Ovary (tissue), 9 donors: ENCODE data around the gene ARHGEF19. TPM values are rescaled to one million over a fixed set of nuclear protein-coding genes. Genes with fewer than 3 reads are reported as not detected.
A peak's percentile ranks its signal among the peaks of the same experiment; 100 is the strongest.

ENCODE experiments used
- DNase-seq, 5 donors: peaks; one replicate each; pipeline ENCODE4 v3.0.0-alpha.2; 2019 to 2020
- H3K27ac ChIP-seq, 2 donors: fragments of 200-600 bp; one replicate each; pipeline versions ENCODE4 v1.5.1 to v1.8.0; 2019 to 2022
- H3K27me3 ChIP-seq: fragments of 200-600 bp; one replicate; pipeline ENCODE4 v1.8.0; 2022
- H3K36me3 ChIP-seq: fragments of 200-600 bp; sonication (generic); one replicate; pipeline ENCODE4 v1.5.1; 2019
- H3K4me1 ChIP-seq: one replicate; pipeline ENCODE4 v1.8.1; 2013; ENCODE audit warnings: mild to moderate bottlenecking, moderate library complexity; ENCODE audit not compliant: insufficient read depth
- H3K4me3 ChIP-seq: fragments of 200-600 bp; sonication (generic); one replicate; pipeline ENCODE4 v1.5.1; 2017
- H3K9me3 ChIP-seq, 2 donors: fragments of 200-600 bp in 1 of 2; sonication (generic) in 1 of 2; one replicate each; pipeline versions ENCODE4 v1.5.1 to v1.8.1; 2013 to 2019; ENCODE audit warnings: mild to moderate bottlenecking in 1 of 2, moderate library complexity in 1 of 2
- EP300 ChIP-seq: sonication (generic); formaldehyde crosslinking; IDR thresholded peaks from one replicate; pipeline ENCODE4 v1.6.1; 2017; ENCODE audit warnings: antibody characterized with exemption
- POLR2A ChIP-seq: fragments of 450-650 bp; IDR thresholded peaks from one replicate; pipeline ENCODE4 v1.6.1; 2017; ENCODE audit warnings: antibody characterized with exemption, mild to moderate bottlenecking, moderate library complexity
- WGBS, 3 donors: extraction: QIAGEN DNeasy Blood & Tissue Kit in 1 of 3; methylation state at CpG; one replicate each; pipeline versions ENCODE4 v1.1.5 to v1.1.7; 2013 to 2017; 5-methylcytosine and 5-hydroxymethylcytosine counted together
- intact Hi-C, 4 donors: fragments of 100-400 bp; cut with DNase I; formaldehyde crosslinking; loops; one replicate each; pipeline versions ENCODE4 v1.11.0 to v1.15.1; 2022 to 2023
- polyA plus RNA-seq, 2 donors: library from polyadenylated mRNA; stranded (reverse); fragments of 200-250 nt in 1 of 2; fragments of 350-450 nt in 1 of 2; fragmentation: Illumina TruSeq in 1 of 2; extraction: RNeasy Lipid Tissue Mini Kit (QIAGEN cat#74804) in 1 of 2; gene quantifications; one replicate each; pipeline ENCODE4 v1.2.3, GENCODE V29; 2013 to 2014
- total RNA-seq, 7 donors: library from RNA; depleted of rRNA in 2 of 7; stranded (reverse); fragments of >200 nt in 2 of 7; fragmentation: NEBNext Ultra II Directional in 3 of 7; extraction: Animal tissue kit (Norgen Biotek cat#: 25700) in 3 of 7; gene quantifications; one replicate each; pipeline versions ENCODE4 v1.1.0 to v1.2.4, GENCODE V29; 2016 to 2023
- TF ChIP-seq, protein P1 (sequence below), 3 donors: fragments of 450-650 bp in 2 of 3; fragments of 200-600 bp in 1 of 3; IDR thresholded peaks; one replicate each; pipeline versions ENCODE4 v1.5.1 to v1.8.0; 2016 to 2022; ENCODE audit warnings: antibody characterized with exemption in 3 of 3, mild to moderate bottlenecking in 1 of 3
- donor health status: DM: no; HTN: no; CAD: no; lungs with moderate emphysema.
- donor health status: DM: no; HTN: no; CAD: no.
- donor health status: Bipolar disorder and iron deficiency.
- donor health status: DM: yes; HTN: yes; CAD: no.
- donor health status: DM: no; HTN: no; CAD: no.
- donor health status: DM: yes; HTN: yes; CAD: no.

Gene ARHGEF19
- total and polyA plus RNA-seq, 9 donors, result 2.3 to 30.4 (median 14.6) TPM

DNA sequence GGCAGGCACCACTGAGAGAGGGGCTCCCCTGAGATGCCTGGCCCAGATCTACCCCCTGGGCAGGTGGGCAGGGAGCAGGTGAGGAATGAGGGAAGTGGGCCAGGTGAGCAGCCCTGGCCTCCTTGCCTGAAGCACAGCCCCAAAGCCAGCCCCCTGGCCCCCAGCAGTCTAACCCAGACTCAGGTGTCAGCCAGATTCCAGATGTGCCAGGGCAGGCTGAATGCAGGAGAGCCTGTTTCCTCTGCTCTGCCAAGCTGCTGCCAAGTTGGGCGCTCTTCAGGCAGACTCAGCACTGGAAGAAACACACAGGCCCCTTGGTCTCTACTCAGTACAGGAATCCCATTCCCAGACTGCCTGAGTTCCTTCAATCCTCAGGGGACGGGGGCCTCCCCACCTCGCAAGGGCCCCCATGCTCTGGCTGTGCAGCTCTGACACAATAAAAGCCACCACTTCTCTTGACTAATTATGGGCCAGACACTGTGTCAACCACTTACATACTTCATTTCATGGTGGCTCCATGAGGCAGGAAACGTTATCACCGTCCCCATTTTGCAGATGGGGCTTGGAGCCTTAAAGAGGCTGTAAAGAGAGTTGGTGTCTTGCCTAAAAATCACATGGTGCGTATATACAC is 20.4 kb downstream of the ARHGEF19 start:
- H3K27me3 ChIP-seq, result no peaks in the 10 kb centered on the region
- intact Hi-C loops, result loop anchor here in 2 of 4 donors (10.0 kb wide), 1 partner anchor 173 kb away; the partner anchor contains the start of gene SZRD1 (in 2 of the 2)
- no peak overlapping the region for H3K27ac ChIP-seq
- peaks cover 5% of the 10 kb centered on the region for H3K4me1 ChIP-seq
- WGBS, 3 donors, result 90 to 92% (median 92%) methylated on average over 6 of the region's 6 CpGs
- H3K4me3 ChIP-seq, result no peak overlapping the region
- no peaks in the 10 kb centered on the region for H3K36me3 ChIP-seq
- H3K9me3 ChIP-seq, result no peaks in the 10 kb centered on the region
- TF ChIP-seq POLR2A (no peak), EP300 (no peak)
- TF ChIP-seq, protein P1, sequence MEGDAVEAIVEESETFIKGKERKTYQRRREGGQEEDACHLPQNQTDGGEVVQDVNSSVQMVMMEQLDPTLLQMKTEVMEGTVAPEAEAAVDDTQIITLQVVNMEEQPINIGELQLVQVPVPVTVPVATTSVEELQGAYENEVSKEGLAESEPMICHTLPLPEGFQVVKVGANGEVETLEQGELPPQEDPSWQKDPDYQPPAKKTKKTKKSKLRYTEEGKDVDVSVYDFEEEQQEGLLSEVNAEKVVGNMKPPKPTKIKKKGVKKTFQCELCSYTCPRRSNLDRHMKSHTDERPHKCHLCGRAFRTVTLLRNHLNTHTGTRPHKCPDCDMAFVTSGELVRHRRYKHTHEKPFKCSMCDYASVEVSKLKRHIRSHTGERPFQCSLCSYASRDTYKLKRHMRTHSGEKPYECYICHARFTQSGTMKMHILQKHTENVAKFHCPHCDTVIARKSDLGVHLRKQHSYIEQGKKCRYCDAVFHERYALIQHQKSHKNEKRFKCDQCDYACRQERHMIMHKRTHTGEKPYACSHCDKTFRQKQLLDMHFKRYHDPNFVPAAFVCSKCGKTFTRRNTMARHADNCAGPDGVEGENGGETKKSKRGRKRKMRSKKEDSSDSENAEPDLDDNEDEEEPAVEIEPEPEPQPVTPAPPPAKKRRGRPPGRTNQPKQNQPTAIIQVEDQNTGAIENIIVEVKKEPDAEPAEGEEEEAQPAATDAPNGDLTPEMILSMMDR (IDR thresholded peaks at IDR 0.05), result no peak
- DNase-seq, result no peak

- TF ChIP-seq EP300 (no peak), POLR2A (no peak)
- TF ChIP-seq, protein P1 (IDR thresholded peaks at IDR 0.05), result no peak
- DNase-seq, result peak in 1 of 5 donors; percentile 58
- Histone ChIP-seq H3K27me3 (no peaks in the 10 kb centered on the region), H3K9me3 (no peaks in the 10 kb centered on the region), H3K4me3 (no peak overlapping the region), H3K4me1 (peaks cover 5% of the 10 kb centered on the region), H3K27ac (no peak overlapping the region), H3K36me3 (no peaks in the 10 kb centered on the region)
- intact Hi-C loops, result loop anchor here in 2 of 4 donors (10.0 kb wide), 1 partner anchor 173 kb away; the partner anchor contains the start of gene SZRD1 (in 2 of the 2)
- 69 to 94% (median 94%) methylated on average over 1 of the region's 1 CpG for WGBS, 3 donors
Measured at GRCh38 chr1:16191309-16191708, 21.1 kb downstream of the ARHGEF19 start.

DNA sequence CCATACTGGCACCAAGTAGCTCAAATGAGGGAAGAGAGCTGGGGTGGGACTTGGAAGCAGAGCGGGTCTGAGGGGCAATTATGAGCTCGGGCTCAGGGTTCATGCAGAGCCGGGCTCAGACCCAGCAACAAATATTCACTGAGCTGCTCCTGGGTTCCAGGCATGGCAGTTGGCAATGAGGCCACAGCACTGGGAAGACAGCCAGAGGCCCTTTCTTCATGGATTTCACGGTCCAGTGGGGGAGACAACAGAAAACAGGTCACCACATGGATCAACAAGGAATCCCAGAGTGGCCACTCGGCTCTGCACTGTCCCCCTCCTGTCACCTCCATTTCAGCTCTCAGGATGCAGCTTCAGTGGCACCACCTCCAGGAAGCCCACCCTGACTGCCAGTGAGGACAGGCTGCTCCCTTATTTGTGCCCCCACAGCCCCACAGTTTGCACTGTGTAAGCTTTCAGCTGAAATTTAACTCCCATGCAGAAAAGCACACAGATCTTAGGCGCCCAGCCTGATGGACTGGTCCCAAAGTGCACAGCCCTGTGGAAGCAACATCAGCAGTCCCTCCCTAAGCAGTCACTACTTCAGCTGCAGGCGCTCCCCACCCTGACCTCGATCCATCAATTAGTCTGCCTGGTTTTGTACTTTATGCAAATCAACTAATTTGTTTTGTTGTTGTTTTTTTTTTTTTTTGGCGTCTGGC is 22.4 kb downstream of the ARHGEF19 start:
- no peak overlapping the region for H3K27ac ChIP-seq
- H3K36me3 ChIP-seq, result no peaks in the 10 kb centered on the region
- 42 to 57% (median 44%) methylated on average over 9 of the region's 9 CpGs for WGBS, 3 donors
- TF ChIP-seq EP300 (no peak), POLR2A (no peak)
- TF ChIP-seq, protein P1 (IDR thresholded peaks at IDR 0.05), result no peak
- no peak overlapping the region for H3K4me3 ChIP-seq
- DNase-seq, result no peak
- H3K4me1 ChIP-seq, result peaks cover 5% of the 10 kb centered on the region
- no peaks in the 10 kb centered on the region for H3K27me3 ChIP-seq
- intact Hi-C loops, result loop anchor here (2.0 to 10.0 kb wide), 3 partner anchors 38 to 175 kb away; partner anchors contain the start of gene SZRD1 (in 2 of the 4)
- H3K9me3 ChIP-seq, result no peaks in the 10 kb centered on the region

DNA sequence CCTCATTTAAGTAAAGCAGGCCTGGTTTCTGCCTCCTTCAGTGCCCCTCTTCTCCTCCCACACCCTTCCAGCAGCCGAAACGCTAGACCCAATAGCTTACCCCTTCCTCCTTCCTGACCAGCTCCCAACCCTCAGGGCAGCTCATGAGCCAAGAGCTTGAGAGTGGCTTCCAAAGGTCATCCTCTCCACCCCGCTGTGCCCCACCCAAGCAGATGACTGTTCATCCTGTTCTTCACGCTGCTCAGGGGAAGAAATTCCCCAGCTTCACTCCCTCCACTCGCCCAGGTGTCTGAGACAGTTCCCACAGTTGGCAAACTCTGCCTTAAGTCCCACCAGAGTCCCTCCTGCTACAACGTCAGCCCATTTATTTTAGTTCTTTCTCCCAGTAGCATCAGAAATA is 23.4 kb downstream of the ARHGEF19 start:
- Histone ChIP-seq H3K4me3 (no peak overlapping the region), H3K27ac (no peak overlapping the region), H3K4me1 (peaks cover 5% of the 10 kb centered on the region), H3K36me3 (no peaks in the 10 kb centered on the region), H3K27me3 (no peaks in the 10 kb centered on the region), H3K9me3 (no peaks in the 10 kb centered on the region)
- DNase-seq, result no peak
- intact Hi-C loops, result loop anchor here in 3 of 4 donors (2.0 to 5.0 kb wide), 2 partner anchors 37 to 110 kb away; no protein-coding TSS in a partner anchor
- TF ChIP-seq POLR2A (no peak), EP300 (no peak)
- TF ChIP-seq, protein P1 (IDR thresholded peaks at IDR 0.05), result no peak
- WGBS, 3 donors, result 29 to 44% (median 41%) methylated on average over 6 of the region's 6 CpGs
